ENCODE data around the gene ERCC4. TPM values are rescaled to one million over a fixed set of nuclear protein-coding genes. Genes with fewer than 3 reads are reported as not detected.

ERCC4 gene
- polyA plus RNA-seq, 1 donor from 2014 or later = 15.9 TPM

GRCh38 chr16:13977177-13977576 is 57.2 kb downstream of the ERCC4 start:
- no peak overlapping the region for H3K4me3 Mint-ChIP-seq
- peaks cover 7 to 18% (median 7%) of the 10 kb centered on the region in 3 donors for H3K9me3 Mint-ChIP-seq
- peaks cover 4% of the 10 kb centered on the region for H3K27me3 Mint-ChIP-seq
- no peaks in the 10 kb centered on the region for H3K36me3 Mint-ChIP-seq
- H3K27ac Mint-ChIP-seq = no peak overlapping the region
- no peaks in the 10 kb centered on the region for H3K4me1 Mint-ChIP-seq

GRCh38 chr16:13982451-13982850 is 62.5 kb downstream of the ERCC4 start:
- no peaks in the 10 kb centered on the region for H3K27me3 Mint-ChIP-seq
- H3K4me3 Mint-ChIP-seq = no peak overlapping the region
- peaks cover 3 to 14% (median 5%) of the 10 kb centered on the region in 3 donors for H3K9me3 Mint-ChIP-seq
- no peak overlapping the region for H3K27ac Mint-ChIP-seq
- H3K4me1 Mint-ChIP-seq = no peaks in the 10 kb centered on the region
- no peaks in the 10 kb centered on the region for H3K36me3 Mint-ChIP-seq

GRCh38 chr16:13983625-13984024 is 63.7 kb downstream of the ERCC4 start:
- Mint-ChIP-seq H3K9me3 (peaks cover 3 to 14% (median 8%) of the 10 kb centered on the region in 3 donors), H3K4me1 (no peaks in the 10 kb centered on the region), H3K4me3 (no peak overlapping the region), H3K27ac (no peak overlapping the region), H3K27me3 (no peaks in the 10 kb centered on the region), H3K36me3 (no peaks in the 10 kb centered on the region)

GRCh38 chr16:13984794-13985193 is 64.8 kb downstream of the ERCC4 start:
- no peaks in the 10 kb centered on the region for H3K36me3 Mint-ChIP-seq
- H3K4me1 Mint-ChIP-seq = no peaks in the 10 kb centered on the region
- peaks cover 3 to 9% (median 5%) of the 10 kb centered on the region in 3 donors for H3K9me3 Mint-ChIP-seq
- no peaks in the 10 kb centered on the region for H3K27me3 Mint-ChIP-seq
- H3K4me3 Mint-ChIP-seq = no peak overlapping the region
- H3K27ac Mint-ChIP-seq = no peak overlapping the region

GRCh38 chr16:13988038-13988437 is 68.1 kb downstream of the ERCC4 start:
- H3K4me1 Mint-ChIP-seq = no peaks in the 10 kb centered on the region
- no peak overlapping the region for H3K27ac Mint-ChIP-seq
- H3K4me3 Mint-ChIP-seq = no peak overlapping the region
- no peaks in the 10 kb centered on the region for H3K36me3 Mint-ChIP-seq
- H3K27me3 Mint-ChIP-seq = no peaks in the 10 kb centered on the region
- H3K9me3 Mint-ChIP-seq = peaks cover 0 to 3% (median 0%) of the 10 kb centered on the region in 3 donors

- Mint-ChIP-seq H3K27me3 (no peaks in the 10 kb centered on the region), H3K4me1 (peaks cover 2 to 9% (median 7%) of the 10 kb centered on the region in 3 donors), H3K9me3 (peaks cover 0 to 5% (median 3%) of the 10 kb centered on the region in 3 donors), H3K27ac (no peak overlapping the region), H3K36me3 (no peaks in the 10 kb centered on the region), H3K4me3 (no peak overlapping the region)
Observed at GRCh38 chr16:13992322-13992721, 72.4 kb downstream of the ERCC4 start.

GRCh38 chr16:13992976-13993375 is 73.0 kb downstream of the ERCC4 start:
- Mint-ChIP-seq H3K36me3 (no peaks in the 10 kb centered on the region), H3K27me3 (no peaks in the 10 kb centered on the region), H3K9me3 (peaks cover 0 to 5% (median 3%) of the 10 kb centered on the region in 3 donors), H3K27ac (peak overlapping the region in 1 of 3 donors; percentile 43), H3K4me1 (peaks cover 5 to 13% (median 10%) of the 10 kb centered on the region in 3 donors), H3K4me3 (no peak overlapping the region)

- Mint-ChIP-seq H3K27me3 (no peaks in the 10 kb centered on the region), H3K27ac (peak overlapping the region in 1 of 3 donors; percentile 63), H3K9me3 (peaks cover 0 to 5% (median 0%) of the 10 kb centered on the region in 3 donors), H3K4me3 (no peak overlapping the region), H3K4me1 (peaks cover 12 to 23% (median 19%) of the 10 kb centered on the region in 3 donors), H3K36me3 (no peaks in the 10 kb centered on the region)
Observed at GRCh38 chr16:13994239-13995106, 74.5 kb downstream of the ERCC4 start.

- H3K27me3 Mint-ChIP-seq = no peaks in the 10 kb centered on the region
- H3K4me3 Mint-ChIP-seq = peak overlapping the region in 1 of 4 donors; percentile 81
- peaks cover 0 to 5% (median 0%) of the 10 kb centered on the region in 3 donors for H3K9me3 Mint-ChIP-seq
- H3K27ac Mint-ChIP-seq = peak overlapping the region in 1 of 3 donors; percentile 63
- H3K36me3 Mint-ChIP-seq = no peaks in the 10 kb centered on the region
- H3K4me1 Mint-ChIP-seq = peaks cover 17 to 27% (median 24%) of the 10 kb centered on the region in 3 donors
Observed at GRCh38 chr16:13995194-13995593, 75.2 kb downstream of the ERCC4 start.

GRCh38 chr16:13996778-13997288 is 76.9 kb downstream of the ERCC4 start:
- no peak overlapping the region for H3K27ac Mint-ChIP-seq
- peaks cover 17 to 27% (median 24%) of the 10 kb centered on the region in 3 donors for H3K4me1 Mint-ChIP-seq
- no peaks in the 10 kb centered on the region for H3K36me3 Mint-ChIP-seq
- H3K9me3 Mint-ChIP-seq = peaks cover 0 to 5% (median 0%) of the 10 kb centered on the region in 3 donors
- no peaks in the 10 kb centered on the region for H3K27me3 Mint-ChIP-seq
- H3K4me3 Mint-ChIP-seq = no peak overlapping the region

GRCh38 chr16:13997526-13997925 is 77.6 kb downstream of the ERCC4 start:
- Mint-ChIP-seq H3K36me3 (no peaks in the 10 kb centered on the region), H3K4me3 (peak overlapping the region in 2 of 4 donors; percentile 57 to 88), H3K9me3 (peaks cover 0 to 5% (median 0%) of the 10 kb centered on the region in 3 donors), H3K4me1 (peaks cover 18 to 28% (median 28%) of the 10 kb centered on the region in 3 donors), H3K27me3 (no peaks in the 10 kb centered on the region), H3K27ac (peak overlapping the region in 1 of 3 donors; percentile 9)

GRCh38 chr16:13997933-13998332 is 78.0 kb downstream of the ERCC4 start:
- Mint-ChIP-seq H3K4me3 (peak overlapping the region in 2 of 4 donors; percentile 57 to 88), H3K36me3 (no peaks in the 10 kb centered on the region), H3K27ac (peak overlapping the region; percentile 1 to 67 (median 9)), H3K27me3 (no peaks in the 10 kb centered on the region), H3K9me3 (peaks cover 0 to 5% (median 0%) of the 10 kb centered on the region in 3 donors), H3K4me1 (peaks cover 22 to 32% (median 32%) of the 10 kb centered on the region in 3 donors)

- no peaks in the 10 kb centered on the region for H3K36me3 Mint-ChIP-seq
- peak overlapping the region in 2 of 4 donors; percentile 63 to 70 for H3K4me3 Mint-ChIP-seq
- peak overlapping the region in 2 of 3 donors; percentile 9 to 33 for H3K27ac Mint-ChIP-seq
- peaks cover 0 to 5% (median 0%) of the 10 kb centered on the region in 3 donors for H3K9me3 Mint-ChIP-seq
- H3K27me3 Mint-ChIP-seq = no peaks in the 10 kb centered on the region
- peaks cover 27 to 37% (median 36%) of the 10 kb centered on the region in 3 donors for H3K4me1 Mint-ChIP-seq
Observed at GRCh38 chr16:13999071-13999894, 79.3 kb downstream of the ERCC4 start.

GRCh38 chr16:13999895-14000425 is 80.0 kb downstream of the ERCC4 start:
- H3K4me3 Mint-ChIP-seq = peak overlapping the region in 1 of 4 donors; percentile 65
- H3K4me1 Mint-ChIP-seq = peaks cover 27 to 39% (median 36%) of the 10 kb centered on the region in 3 donors
- no peaks in the 10 kb centered on the region for H3K36me3 Mint-ChIP-seq
- H3K27ac Mint-ChIP-seq = no peak overlapping the region
- H3K27me3 Mint-ChIP-seq = no peaks in the 10 kb centered on the region
- peaks cover 0 to 5% (median 0%) of the 10 kb centered on the region in 3 donors for H3K9me3 Mint-ChIP-seq

All from IgD-negative memory B cell (primary cell).